NCI-H2227 (cell line): ENCODE measurements around the gene PSME1.

Source experiments
- DNase-seq: peaks from one replicate; lab custom pipeline; 2025; ENCODE audit not compliant: unreplicated experiment; lab: John Stamatoyannopoulos, UW

The PSME1 gene

DNA sequence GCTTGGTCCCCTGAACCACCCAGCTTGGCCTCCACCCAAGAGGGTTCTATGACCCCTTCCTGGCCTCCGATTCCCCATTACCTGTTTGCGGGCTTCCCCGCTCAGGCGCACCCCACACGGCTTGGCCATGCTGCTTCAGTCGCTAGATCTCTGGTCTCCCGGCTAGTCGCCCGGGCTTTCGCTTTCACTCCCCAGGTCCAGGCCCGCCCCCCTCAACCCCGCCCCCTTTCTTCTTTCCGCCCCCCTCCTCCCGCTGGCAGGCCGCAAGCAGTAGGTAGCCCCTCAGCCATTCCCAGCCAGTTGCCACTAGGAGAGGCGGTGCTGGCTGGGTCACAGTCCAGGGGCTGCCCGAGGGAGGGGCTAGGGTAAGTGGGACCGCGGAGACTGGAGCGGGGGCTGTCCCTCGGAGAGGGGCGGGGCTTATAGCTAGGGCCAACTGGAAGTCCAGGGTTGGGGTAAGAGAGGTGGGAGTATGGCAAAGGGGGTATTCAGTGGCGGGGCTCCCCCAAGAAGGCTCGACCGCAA, 10.5 kb downstream of the PSME1 start, which contains the start of gene PSME2:
Gene PSME2 (minus strand): TSS at position 158 of the 525 bp plus-strand sequence. CDS start 29 bp downstream, at position 129.
- peak; percentile 98 for DNase-seq

DNA sequence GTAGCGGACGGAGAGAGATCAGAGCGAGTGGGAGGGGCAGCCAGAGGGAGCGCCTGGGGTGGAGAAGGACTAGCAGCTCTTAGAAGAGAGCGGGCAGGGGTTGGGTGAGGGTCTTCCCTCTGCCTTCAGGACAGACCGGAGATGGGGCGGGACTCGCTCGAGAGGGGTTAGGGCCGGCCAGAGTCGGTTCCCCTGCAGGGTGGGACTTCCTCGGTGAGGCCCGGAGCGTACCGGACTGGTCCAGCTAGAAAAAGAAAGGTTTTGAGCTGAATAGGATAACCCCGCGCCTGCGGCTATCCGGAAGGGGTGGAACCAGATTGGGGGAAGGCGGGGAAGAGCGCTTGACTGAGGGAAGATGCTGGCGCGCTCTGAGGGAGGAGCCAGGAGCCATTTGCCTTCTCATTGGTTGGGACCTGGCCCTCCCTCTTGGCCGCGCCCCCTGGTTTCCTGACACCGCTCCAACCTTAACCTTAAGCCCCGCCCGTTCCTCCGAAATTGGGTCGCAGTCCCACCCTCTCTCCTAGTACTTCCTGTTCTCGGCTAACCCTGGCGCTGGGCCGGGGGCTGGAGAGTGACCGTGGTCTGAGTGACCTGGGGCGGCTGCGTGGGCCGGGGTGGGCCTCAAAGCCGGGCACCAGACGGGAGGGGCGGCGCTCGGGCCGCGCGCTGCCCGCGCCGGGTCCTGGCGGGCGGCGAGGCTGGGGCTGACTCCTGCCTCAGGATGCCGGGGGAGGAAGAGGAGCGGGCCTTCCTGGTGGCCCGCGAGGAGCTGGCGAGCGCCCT, 11.2 kb downstream of the PSME1 start, which contains the start of gene RNF31:
Gene RNF31 (plus strand): TSS at position 521 of the 783 bp plus-strand sequence. CDS start 201 bp downstream, at position 722.
- peak; percentile 97 for DNase-seq

DNA sequence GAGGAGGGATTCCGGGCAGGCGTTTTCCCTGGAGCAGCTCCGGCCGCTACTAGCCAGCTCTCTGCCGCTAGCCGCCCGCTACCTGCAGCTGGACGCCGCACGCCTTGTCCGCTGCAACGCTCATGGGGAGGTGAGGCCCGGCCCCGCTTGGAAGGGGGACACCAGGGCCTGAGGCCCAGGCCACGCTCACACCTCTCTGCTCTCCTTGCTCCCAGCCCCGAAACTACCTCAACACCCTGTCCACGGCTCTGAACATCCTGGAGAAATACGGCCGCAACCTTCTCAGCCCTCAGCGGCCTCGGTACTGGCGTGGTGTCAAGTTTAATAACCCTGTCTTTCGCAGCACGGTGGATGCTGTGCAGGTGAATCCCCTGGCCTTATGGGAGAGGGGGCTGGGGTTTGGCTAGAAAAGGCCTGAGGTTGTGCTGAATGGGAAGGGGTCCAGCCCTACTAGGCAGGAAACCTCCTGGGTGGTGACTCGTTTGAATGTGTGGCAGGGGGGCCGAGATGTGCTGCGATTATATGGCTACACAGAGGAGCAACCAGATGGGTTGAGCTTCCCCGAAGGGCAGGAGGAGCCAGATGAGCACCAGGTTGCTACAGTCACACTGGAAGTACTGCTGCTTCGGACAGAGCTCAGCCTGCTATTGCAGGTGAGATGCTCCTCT, 11.9 kb downstream of the PSME1 start:
- peak; percentile 36 for DNase-seq

DNA sequence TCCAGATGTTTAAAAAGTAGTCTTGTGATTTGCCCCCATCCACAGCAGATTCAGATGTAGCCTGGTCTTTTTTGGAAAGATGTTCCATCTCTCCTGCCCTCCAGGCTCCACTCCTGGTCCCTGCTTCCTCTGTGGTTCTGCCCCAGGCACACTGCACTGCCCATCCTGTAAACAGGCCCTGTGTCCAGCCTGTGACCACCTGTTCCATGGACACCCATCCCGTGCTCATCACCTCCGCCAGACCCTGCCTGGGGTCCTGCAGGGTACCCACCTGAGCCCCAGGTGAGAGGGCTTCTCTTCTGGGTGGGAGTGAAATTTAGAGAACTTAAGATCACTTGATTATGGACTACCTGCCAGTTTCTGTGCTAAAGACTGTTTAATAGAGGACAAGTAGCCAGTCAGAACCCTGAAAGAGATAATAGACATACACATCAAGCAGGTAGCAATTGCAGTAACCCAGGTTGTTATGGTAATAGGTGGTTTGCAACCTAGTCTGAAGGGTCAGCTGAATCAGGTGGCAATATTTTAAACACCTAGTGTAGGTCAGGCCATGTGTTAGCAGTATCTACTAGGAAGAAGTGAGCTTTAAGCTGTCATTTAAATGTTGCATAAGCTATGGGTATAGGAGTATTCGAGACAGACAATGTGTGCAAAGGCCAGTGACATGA, 13.4 kb downstream of the PSME1 start:
- no peak for DNase-seq

DNA sequence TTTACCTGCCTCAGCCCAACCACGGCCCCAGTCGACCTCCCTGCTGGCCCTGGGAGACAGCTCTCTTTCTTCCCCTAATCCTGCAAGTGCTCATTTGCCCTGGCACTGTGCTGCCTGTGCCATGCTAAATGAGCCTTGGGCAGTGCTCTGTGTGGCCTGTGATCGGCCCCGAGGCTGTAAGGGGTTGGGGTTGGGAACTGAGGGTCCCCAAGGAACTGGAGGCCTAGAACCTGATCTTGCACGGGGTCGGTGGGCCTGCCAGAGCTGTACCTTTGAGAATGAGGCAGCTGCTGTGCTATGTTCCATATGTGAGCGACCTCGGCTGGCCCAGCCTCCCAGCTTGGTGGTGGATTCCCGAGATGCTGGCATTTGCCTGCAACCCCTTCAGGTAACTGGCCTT, 14.1 kb downstream of the PSME1 start:
- no peak for DNase-seq

DNA sequence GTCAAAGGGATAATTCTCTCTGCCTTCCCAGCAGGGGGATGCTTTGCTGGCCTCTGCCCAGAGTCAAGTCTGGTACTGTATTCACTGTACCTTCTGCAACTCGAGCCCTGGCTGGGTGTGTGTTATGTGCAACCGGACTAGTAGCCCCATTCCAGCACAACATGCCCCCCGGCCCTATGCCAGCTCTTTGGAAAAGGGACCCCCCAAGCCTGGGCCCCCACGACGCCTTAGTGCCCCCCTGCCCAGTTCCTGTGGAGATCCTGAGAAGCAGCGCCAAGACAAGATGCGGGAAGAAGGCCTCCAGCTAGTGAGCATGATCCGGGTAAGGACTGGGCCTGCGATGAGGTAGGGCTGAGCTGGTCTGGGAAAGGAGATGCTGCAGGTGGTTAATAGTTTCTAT, 14.6 kb downstream of the PSME1 start:
- DNase-seq = no peak

DNA sequence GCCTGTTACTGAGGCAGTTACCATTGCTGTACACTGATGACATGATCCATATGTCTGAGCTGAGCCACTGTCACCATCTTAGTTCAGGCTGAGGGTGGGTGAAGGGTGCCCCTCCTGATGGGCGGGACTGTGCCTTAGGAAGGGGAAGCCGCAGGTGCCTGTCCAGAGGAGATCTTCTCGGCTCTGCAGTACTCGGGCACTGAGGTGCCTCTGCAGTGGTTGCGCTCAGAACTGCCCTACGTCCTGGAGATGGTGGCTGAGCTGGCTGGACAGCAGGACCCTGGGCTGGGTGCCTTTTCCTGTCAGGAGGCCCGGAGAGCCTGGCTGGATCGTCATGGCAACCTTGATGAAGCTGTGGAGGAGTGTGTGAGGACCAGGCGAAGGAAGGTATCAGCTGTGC, 15.0 kb downstream of the PSME1 start:
- DNase-seq = no peak

DNA sequence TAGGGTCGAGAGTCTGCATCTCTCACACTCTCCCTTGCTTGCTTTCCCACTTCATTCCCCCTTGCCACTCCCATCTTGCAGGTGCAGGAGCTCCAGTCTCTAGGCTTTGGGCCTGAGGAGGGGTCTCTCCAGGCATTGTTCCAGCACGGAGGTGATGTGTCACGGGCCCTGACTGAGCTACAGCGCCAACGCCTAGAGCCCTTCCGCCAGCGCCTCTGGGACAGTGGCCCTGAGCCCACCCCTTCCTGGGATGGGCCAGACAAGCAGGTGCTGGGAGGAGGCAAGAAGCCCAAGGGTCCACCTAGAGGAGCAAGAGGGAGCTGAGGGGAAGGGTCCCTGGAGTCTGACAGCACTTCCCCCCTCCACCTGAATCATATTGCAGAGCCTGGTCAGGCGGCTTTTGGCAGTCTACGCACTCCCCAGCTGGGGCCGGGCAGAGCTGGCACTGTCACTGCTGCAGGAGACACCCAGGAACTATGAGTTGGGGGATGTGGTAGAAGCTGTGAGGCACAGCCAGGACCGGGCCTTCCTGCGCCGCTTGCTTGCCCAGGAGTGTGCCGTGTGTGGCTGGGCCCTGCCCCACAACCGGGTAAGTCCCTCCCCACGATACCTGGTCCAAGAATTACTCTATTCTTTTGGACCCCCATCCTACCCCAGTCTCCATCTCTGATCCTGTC, 15.5 kb downstream of the PSME1 start:
- no peak for DNase-seq

DNA sequence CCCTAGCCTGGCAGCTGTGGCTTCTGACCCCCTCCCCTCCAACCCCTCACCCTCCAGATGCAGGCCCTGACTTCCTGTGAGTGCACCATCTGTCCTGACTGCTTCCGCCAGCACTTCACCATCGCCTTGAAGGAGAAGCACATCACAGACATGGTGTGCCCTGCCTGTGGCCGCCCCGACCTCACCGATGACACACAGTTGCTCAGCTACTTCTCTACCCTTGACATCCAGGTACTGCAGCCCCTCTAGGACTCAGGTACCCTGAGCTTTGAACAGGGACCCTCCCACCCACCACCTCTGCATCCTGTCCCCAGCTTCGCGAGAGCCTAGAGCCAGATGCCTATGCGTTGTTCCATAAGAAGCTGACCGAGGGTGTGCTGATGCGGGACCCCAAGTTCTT, 19.1 kb downstream of the PSME1 start:
- DNase-seq = no peak

DNA sequence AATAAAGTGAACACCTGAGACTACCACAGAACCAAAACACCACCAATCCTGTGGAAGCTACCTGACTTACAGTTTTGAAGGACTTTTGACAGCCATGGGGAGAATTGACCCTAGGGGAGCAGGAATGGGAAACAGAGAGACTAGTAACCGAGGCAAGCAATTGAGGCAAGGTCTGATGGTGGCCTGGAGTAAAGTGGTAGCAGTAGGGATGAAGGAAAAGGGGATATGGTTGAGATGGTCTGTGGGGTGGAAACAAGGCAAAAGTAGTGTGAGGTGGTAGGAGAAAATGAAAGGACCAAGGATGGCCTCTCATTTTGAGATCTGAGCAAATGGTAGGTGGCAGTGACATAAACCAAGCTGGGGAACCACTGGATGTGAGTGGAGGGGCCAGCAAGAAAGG, 20.8 kb downstream of the PSME1 start:
- no peak for DNase-seq

DNA sequence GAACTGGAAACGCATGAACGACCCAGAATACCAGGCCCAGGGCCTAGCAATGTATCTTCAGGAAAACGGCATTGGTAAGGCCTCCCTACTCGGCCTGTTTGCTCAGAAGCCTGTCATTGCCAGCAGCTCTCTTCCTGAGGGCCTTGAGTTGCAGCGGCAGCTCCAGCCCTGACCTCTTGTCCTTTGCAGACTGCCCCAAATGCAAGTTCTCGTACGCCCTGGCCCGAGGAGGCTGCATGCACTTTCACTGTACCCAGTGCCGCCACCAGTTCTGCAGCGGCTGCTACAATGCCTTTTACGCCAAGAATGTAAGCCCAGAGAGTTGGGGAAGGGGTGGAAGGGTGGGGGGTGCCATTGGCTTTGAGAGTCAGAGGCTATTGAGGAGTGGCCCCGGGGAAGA, 21.3 kb downstream of the PSME1 start:
- no peak for DNase-seq

DNA sequence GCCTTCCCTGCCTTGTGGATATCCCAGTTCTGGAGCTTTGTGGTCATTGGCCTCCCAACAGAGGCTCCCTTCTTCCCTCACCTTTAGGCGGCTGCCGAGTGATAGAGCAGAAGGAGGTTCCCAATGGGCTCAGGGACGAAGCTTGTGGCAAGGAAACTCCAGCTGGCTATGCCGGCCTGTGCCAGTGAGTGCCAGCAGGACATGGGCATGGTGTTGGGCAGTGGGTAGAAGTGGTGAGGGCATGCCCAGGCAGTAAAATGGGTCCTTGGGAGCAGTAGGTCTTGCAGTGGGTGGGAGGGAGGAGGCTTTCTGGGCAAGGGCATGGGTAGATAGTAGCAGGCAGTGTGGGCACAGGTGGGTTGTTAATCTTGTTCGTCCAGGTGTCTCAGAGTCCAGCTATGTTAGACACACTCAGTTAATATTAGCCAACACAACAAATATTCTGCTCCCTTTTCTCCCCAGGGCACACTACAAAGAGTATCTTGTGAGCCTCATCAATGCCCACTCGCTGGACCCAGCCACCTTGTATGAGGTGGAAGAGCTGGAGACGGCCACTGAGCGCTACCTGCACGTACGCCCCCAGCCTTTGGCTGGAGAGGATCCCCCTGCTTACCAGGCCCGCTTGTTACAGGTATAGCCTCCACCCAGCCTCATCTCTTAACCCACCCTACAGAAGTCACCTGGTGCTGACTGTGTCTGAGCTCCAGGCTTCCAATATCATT, 23.9 kb downstream of the PSME1 start:
- DNase-seq = no peak

DNA sequence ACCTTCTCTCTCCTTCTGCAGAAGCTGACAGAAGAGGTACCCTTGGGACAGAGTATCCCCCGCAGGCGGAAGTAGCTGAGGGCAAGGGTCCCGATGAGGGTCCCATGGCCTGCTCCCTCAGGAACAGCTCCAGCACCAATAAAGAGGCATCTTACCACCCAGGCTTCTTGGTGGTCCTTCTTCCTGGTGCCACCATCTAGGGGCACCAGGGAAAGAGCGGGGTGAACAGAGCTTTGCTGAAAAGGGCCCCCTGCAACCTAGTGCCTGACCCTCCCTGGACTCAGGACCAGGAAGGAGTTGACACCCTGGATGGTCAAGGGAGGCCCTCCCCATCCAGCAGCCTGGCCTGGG, 24.5 kb downstream of the PSME1 start:
- DNase-seq = no peak

DNA sequence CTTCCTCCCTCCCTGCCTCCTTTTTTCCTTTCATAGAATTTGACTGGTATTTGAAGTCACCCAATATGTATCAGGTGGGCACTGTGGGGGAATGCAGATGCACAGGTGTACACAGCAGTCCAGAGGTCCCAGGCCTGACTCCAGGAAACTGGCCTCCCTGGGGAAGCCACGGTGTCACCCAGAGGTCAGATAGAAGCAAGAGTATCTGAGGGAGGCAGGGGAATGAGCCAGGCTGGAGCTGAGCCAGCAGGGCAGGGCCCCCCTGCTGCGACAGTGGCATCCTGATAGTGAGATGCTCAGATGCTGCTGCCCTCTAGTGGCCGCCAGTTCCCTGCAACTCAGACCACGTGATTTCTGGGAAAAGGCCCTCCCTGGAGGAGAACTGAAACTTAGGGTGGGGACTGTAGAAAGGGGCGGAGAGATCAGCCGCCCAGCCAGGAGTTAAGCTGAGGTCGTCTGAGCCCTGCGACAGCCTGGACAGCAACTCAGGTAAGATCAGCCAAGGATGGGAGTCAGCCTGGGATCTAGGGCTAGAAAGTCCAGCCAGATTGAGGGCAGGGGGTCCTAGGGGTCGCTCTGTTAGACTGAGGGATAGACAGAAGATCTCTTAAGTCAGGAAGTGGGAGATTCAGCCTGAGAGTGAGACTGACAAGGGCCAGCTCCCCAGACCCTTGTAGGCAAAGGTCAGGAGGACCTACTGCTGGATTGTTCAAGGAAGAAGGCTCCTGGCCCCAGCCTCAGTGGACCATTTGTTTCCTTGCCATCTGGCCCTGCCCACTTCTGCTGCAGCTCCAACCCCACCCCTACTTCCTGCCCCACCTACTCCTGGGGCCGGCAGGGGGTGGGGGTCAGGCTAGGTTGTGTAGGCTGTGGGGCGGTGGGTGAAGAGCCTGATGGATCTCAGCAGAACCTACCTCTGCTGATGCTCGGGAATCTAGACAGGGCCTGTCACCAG, 25.1 kb downstream of the PSME1 start, which contains the start of gene IRF9:
Gene IRF9 (plus strand): TSS at position 416 of the 955 bp plus-strand sequence. CDS start 880 bp downstream, outside the sequence.
- peak; percentile 97 for DNase-seq

DNA sequence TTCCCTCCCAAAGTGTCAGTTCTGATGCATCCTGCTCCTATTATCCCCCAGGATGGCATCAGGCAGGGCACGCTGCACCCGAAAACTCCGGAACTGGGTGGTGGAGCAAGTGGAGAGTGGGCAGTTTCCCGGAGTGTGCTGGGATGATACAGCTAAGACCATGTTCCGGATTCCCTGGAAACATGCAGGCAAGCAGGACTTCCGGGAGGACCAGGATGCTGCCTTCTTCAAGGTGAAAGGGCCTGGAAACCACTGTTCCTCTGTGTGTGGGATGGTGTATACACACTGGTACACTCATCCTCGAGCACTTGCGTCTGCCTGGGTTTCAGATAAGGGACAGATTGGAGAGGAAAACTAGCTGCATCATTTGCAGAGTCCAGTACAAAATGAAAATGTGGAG, 26.1 kb downstream of the PSME1 start:
- no peak for DNase-seq

DNA sequence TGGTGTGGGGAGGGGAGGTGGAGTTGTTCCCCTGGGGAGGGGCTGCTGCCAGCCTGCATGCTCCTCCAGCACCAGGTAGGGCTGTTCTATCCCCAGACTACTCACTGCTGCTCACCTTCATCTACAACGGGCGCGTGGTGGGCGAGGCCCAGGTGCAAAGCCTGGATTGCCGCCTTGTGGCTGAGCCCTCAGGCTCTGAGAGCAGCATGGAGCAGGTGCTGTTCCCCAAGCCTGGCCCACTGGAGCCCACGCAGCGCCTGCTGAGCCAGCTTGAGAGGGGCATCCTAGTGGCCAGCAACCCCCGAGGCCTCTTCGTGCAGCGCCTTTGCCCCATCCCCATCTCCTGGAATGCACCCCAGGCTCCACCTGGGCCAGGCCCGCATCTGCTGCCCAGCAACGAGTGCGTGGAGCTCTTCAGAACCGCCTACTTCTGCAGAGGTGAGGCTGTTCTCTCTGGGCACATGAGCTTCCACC, 28.6 kb downstream of the PSME1 start:
- DNase-seq = no peak

DNA sequence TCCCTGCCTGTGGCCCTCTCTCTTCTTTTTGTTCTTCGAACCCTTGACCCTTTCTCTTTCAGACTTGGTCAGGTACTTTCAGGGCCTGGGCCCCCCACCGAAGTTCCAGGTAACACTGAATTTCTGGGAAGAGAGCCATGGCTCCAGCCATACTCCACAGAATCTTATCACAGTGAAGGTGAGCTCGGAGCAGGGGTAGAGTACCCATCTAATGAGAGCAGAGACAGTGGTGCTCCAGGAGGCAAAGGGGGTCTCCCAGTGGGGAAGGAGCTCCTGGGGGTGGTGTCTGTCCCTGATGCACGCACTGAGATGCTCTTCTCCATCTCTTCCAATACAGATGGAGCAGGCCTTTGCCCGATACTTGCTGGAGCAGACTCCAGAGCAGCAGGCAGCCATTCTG, 29.8 kb downstream of the PSME1 start:
- DNase-seq = no peak

DNA sequence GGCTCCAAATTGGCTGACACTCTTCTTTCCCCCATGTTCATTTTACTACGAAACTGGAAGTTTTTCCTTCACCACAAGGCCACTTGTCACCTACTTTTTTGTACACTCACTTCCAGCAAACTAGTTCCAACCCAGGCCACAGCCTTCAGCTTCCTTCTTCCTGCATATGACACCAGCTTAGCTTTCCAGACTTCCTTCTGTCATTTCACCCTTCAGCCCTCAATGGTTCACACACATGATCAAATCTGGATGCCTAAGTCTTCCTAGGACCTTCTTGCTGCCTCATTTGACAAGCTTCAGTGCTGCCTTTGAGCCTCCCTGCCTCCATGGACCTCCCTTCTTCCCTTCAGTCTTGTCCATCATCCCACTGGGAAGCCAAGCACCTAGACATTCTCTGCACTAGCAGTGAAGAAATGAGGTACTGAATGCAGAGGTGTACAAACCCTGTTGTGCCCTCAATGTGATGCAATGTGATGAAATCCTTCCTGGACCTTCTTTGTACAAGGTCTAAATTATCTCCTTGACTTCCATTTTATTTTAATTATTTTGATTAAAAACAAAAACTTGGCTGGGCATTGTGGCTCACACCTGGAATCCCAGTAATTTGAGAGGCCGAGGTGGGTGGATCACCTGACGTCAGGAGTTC, 31.6 kb downstream of the PSME1 start:
- DNase-seq = no peak
